GM18909 (cell line): ENCODE measurements around the gene TWIST2.

ENCODE experiments used
- ATAC-seq: cut with Tn5 transposase; IDR thresholded peaks from one replicate; pipeline ENCODE4 v1.9.1; 2021; ENCODE audit warnings: mild to moderate bottlenecking; ENCODE audit not compliant: unreplicated experiment, poor library complexity

TWIST2 gene

GRCh38 chr2:238947920-238948710 is 100.2 kb downstream of the TWIST2 start:
- ATAC-seq, result no peak

GRCh38 chr2:238948765-238949641 is 101.1 kb downstream of the TWIST2 start:
- ATAC-seq, result no peak

- no peak for ATAC-seq
Observed at GRCh38 chr2:238949710-238950345, 101.9 kb downstream of the TWIST2 start.

- ATAC-seq, result no peak
Observed at GRCh38 chr2:238950551-238950950, 102.7 kb downstream of the TWIST2 start.

GRCh38 chr2:238952261-238952919 is 104.5 kb downstream of the TWIST2 start:
- no peak for ATAC-seq

- ATAC-seq, result no peak
Observed at GRCh38 chr2:238954841-238955591, 107.1 kb downstream of the TWIST2 start.

GRCh38 chr2:238955648-238956531 is 108.0 kb downstream of the TWIST2 start:
- no peak for ATAC-seq

- ATAC-seq, result no peak
Observed at GRCh38 chr2:238956676-238957075, 108.8 kb downstream of the TWIST2 start.
